ENCODE measurements around the gene EEF1A1.

EEF1A1 gene

GRCh38 chr6:73471686-73472290 lies 49.0 kb downstream of the EEF1A1 start:
- H3K4me3 ChIP-seq (ENCODE audit: low read depth, low read length) = no peak overlapping the region
- in situ Hi-C loops (cut with HindIII; ENCODE audit: low sequenced_read_pairs) = no loop called here
- no peak for TF ChIP-seq CTCF (IDR thresholded peaks at IDR 0.05; ENCODE audit: low read depth, low read length, missing control alignments)
- DNase-seq (ENCODE audit: low read depth) = no peak
